HG03280 (cell line): ENCODE measurements around the gene RPL15.

ENCODE experiments used
- ATAC-seq: cut with Tn5 transposase; IDR thresholded peaks from one replicate; pipeline ENCODE4 v1.9.1; 2021; ENCODE audit warnings: mild to moderate bottlenecking, moderate library complexity; ENCODE audit not compliant: unreplicated experiment

Gene RPL15

DNA sequence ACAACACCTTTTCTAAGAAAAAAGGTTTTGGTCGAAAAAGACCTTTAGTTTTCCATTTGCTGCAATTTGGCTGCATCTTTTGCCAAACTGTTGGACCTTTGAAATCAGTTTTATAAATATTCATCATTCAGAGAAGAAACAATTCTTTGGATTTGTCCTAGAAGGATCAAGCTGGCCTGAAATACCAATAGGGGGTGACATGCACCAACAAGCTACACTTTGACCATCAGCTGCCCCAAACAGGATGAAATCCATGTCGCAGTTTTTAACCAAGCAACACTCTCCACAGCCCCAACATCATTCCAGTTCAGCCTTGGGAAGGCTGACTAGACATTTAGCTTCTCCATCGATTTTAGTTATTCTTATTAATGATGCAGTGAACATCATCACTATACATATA lies 9.8 kb downstream of the RPL15 start:
- ATAC-seq = no peak

DNA sequence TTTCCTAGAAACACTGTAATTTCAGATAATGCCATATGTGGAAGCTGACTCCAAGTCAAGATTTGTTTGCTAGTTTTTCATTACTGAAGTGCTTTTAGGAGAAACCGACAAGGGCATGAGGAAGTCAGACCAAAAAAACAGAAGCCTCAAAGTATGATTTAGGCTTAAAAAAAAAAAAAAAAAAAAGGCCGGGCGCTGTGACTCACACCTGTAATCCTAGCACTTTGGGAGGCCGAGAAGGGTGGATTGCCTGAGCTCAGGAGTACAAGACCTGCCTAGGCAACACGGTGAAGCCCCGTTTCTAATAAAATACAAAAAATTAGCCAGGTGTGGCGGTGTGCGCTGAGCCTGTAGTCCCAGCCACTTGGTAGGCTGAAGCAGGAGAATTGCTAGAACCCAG lies 11.6 kb downstream of the RPL15 start:
- no peak for ATAC-seq

DNA sequence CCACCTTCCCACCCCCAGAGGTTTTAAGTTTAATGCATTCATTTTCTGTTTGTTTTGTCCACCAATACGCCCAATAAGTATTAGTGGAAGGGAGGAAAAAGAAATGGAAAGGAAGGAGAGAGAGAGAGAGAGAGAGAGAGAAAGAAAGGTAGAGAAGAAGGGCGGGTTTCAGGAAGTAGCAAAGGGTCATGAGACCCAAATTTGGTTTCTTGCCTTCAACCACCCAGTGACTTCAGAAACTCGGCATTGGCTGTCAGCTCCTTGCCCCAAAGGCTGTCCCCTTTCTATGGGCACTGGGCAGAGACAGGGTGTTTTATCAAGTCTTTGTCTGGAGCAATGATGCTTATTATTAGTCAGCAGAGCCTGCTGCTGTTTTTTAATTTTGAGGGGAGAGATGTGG lies 14.7 kb downstream of the RPL15 start:
- ATAC-seq = no peak

GRCh38 chr3:23932571-23932970 lies 15.6 kb downstream of the RPL15 start:
- ATAC-seq = no peak

DNA sequence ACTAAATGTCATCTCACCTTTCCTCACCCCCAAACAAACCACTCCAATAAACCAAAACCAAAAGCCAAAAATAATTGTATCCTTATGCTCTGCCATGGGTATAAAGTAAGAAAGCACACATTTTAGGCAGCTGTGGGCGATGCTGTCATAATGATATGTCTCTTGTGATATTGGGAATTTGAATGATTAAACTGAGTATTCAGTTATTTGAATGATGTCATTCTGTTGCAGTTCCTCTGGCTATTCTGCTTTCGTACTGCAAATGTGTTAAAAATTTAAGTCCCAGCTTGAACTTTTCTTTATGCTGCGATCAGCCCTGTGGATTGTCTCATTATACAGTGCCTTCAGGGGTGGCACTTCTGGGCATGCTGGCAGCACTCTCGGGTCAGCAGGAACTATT lies 17.3 kb downstream of the RPL15 start:
- no peak for ATAC-seq

DNA sequence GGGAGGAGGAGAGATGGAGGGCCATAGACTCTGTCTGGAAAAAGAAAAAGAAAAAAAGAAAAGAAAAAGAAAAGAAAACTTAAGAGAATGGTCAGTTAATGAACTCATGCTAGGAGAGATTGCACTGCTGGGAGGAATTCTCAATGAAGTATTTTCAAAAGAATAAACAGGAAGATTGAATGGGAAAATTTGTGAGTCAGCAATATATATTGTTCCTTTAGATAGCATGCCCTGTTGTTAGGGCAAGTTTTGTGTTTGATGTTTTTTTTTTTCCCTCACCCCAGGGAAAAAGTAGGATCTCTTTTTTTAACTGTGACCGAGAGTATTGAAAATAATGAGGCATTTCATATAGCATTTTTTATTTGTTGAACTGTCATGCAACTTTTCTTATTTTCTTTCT lies 20.4 kb downstream of the RPL15 start:
- ATAC-seq = no peak

GRCh38 chr3:23938688-23939087 lies 21.8 kb downstream of the RPL15 start:
- ATAC-seq = no peak

DNA sequence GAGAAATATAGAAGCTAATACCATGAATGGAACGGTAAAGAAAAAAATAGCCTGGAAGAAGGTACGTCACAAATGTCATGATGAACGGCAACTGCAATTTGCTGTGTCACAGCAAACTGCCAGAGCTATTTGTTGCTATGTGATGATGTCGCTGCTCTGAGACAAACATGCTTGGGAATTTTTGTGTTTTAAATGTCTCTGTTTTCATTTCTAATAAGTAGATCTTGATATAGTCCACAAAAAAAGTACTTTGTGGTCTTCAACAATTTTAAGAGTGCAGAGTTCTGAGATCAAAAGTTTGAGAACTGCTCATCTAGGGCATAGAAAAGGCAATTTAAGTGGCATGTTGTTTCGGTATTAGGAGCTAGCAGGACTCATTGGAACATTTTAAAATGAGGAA lies 23.8 kb downstream of the RPL15 start:
- no peak for ATAC-seq

DNA sequence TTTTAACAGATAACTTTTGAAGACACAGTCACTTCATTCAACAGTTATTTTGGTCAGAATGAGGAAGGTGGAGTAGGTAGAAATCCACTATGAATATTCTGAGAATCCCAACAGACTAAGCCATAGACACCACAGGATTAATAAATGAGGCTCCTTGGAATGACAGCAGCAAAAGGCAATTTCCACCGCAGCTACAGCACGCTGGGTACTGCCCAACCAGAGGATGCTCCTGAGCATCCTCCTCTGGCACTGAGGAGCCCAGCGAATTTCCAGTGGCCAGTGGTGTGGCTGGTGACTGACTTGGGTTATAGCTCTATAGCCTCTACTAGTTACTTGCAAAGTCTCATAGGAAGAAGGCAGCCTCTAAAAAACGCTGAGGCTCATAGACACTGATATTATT lies 24.5 kb downstream of the RPL15 start:
- no peak for ATAC-seq

DNA sequence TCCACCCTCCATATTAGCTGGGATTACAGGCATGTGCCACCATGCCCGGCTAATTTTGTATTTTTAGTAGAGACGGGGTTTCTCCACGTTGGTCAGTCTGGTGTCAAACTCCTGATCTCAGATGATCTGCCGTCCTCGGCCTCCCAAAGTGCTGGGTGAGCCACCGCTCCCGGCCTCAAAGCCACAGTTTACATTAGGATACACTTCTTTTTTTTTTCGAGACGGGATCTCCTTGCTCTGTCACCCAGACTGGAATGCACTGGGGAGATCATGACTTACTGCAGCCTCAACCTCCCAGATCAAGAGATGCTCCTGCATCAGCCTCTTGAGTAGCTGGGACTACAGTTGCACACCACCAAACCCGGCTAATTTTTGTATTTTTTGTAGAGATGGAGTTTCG lies 25.6 kb downstream of the RPL15 start:
- ATAC-seq = no peak

- ATAC-seq = no peak
Observed at GRCh38 chr3:23944007-23944783, 27.3 kb downstream of the RPL15 start.

- peak; percentile 63 for ATAC-seq
Observed at GRCh38 chr3:23944861-23945662, 28.1 kb downstream of the RPL15 start, which contains the start of gene NR1D2. Gene NR1D2 (plus strand): TSS chr3:23945286. CDS start chr3:23945579, 293 bp downstream.

DNA sequence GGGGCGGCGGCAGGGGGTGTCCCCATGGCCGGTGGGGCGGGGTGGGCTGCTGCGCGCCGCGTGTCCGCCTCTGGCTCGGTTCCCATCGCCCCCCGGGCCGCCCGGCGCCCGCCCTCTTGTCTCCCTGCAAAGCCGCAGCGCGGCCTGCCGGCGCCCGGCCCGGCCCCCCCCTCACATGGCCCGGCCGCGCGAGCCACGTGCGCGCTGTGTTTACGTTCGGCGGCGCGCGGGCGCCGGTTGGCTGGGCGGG lies 28.7 kb downstream of the RPL15 start:
- ATAC-seq = no peak

GRCh38 chr3:23945913-23946687 lies 29.2 kb downstream of the RPL15 start:
- ATAC-seq = peak; percentile 78

DNA sequence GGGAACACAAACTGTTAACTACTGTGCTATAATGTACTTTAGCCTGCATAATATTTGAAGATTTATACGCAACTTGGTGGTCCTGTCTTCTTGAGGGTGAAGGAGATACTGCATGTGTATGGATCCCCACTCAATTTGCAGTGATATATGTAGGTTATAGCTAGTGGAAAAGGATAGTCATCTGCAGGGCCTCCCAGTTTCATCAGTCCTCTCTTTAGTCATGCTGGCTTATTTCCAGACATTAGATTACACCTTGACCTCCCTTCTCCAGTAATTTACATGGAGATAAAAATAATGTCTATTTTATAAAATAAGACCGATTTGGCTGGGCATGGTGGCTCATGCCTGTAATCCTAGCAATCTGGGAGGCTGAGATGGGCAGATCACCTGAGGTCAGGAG lies 31.8 kb downstream of the RPL15 start:
- ATAC-seq = no peak

GRCh38 chr3:23949784-23950183 lies 32.9 kb downstream of the RPL15 start:
- ATAC-seq = no peak

GRCh38 chr3:23950293-23950692 lies 33.4 kb downstream of the RPL15 start:
- ATAC-seq = no peak

DNA sequence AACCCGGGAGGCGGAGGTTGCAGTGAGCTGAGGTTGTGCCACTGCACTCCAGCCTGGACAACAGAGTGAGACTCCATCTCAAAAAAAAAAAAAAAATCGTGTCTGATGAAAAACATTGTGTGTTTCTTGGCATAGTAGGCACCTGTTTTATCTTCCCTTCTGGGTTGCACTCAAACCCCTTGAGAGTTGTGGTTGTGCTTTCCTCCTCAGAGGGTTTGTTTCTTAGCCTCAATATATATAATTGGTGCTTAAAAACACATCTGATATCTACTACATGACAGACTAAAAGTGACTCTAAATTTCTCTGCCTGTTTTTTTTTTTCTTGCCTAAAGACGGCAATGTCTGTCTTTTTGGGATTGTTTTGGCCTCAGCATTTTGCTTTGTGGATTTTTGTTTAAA lies 35.7 kb downstream of the RPL15 start:
- ATAC-seq = peak; percentile 40

DNA sequence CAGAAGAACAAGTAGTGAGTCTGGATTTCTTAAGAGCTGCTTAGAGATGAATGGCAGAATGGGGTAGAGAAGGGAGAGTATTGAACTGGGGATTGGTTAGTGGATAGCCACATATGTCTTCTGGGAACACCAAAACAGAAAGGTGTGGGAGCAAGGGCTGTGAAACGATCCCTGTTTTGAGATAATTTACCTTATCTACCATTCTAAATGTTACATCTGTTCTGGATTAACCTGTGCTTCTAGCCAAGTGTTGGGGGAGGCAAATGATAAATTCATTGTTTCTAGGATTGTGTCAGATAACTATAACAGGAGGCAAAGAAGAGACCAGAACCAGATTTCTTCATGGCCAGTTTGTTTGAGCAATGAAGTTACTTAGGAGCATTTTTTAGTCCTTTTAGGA lies 36.6 kb downstream of the RPL15 start:
- no peak for ATAC-seq

DNA sequence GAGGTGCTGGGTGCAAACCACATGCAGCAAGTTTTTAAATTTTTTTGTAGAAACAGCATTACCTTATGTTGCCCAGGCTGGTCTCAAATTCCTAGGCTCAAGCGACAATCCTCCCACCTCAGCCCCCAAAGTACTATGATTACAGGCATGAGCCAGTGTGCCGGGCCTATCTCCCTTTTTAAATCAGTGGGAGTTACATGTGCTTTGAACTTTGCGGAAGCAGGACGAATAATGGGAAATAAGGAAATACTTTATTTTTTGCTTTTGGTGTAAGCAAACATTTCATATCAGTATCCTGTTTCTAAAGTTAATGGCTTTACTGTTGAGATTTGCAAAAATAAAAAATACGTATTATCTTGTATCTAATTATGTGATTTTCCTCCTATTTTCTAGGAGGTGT lies 37.2 kb downstream of the RPL15 start:
- no peak for ATAC-seq

- no peak for ATAC-seq
Observed at GRCh38 chr3:23956701-23957100, 39.8 kb downstream of the RPL15 start.
